ENCODE measurements around the gene NALCN.
"Not testable (repeated sequence)": the region's sequence is repeated elsewhere in the genome, so short reads cannot be mapped to it uniquely, and the experiment has no call there.

NALCN gene

GRCh38 chr13:101331731-101332130 lies 84.6 kb downstream of the NALCN start:
- DNase-seq: no peak

GRCh38 chr13:101327871-101328270 lies 88.4 kb downstream of the NALCN start:
- no peak for DNase-seq

- no peak for DNase-seq
These were observed 89.6 kb downstream of the NALCN start for GRCh38 chr13:101326710-101327109.

- no peak for DNase-seq
These were observed 90.9 kb downstream of the NALCN start for GRCh38 chr13:101325423-101325822.

- no peak for DNase-seq
These were observed 92.7 kb downstream of the NALCN start for GRCh38 chr13:101323601-101324000.

GRCh38 chr13:101317986-101318523 lies 98.3 kb downstream of the NALCN start:
- no peak for DNase-seq

- DNase-seq: not testable (repeated sequence)
These were observed 102.8 kb downstream of the NALCN start for GRCh38 chr13:101313479-101313878.

- DNase-seq: no peak
These were observed 107.2 kb downstream of the NALCN start for GRCh38 chr13:101309014-101309619.

GRCh38 chr13:101308247-101309013 lies 107.9 kb downstream of the NALCN start:
- DNase-seq: no peak

- no peak for DNase-seq
These were observed 109.1 kb downstream of the NALCN start for GRCh38 chr13:101307181-101307701.

GRCh38 chr13:101306773-101307172 lies 109.5 kb downstream of the NALCN start:
- DNase-seq: no peak

- no peak for DNase-seq
These were observed 110.3 kb downstream of the NALCN start for GRCh38 chr13:101305981-101306411.

- DNase-seq: no peak
These were observed 112.8 kb downstream of the NALCN start for GRCh38 chr13:101303521-101303920.

- no peak for DNase-seq
These were observed 115.3 kb downstream of the NALCN start for GRCh38 chr13:101301053-101301452.

- DNase-seq: no peak
These were observed 115.8 kb downstream of the NALCN start for GRCh38 chr13:101300531-101300930.

GRCh38 chr13:101298517-101298916 lies 117.8 kb downstream of the NALCN start:
- no peak for DNase-seq

- no peak for DNase-seq
These were observed 118.5 kb downstream of the NALCN start for GRCh38 chr13:101297794-101298193.

- DNase-seq: no peak
These were observed 123.6 kb downstream of the NALCN start for GRCh38 chr13:101292711-101293110.

GRCh38 chr13:101291646-101292515 lies 124.4 kb downstream of the NALCN start:
- no peak for DNase-seq

GRCh38 chr13:101291206-101291605 lies 125.1 kb downstream of the NALCN start:
- DNase-seq: no peak

- DNase-seq: no peak
These were observed 126.5 kb downstream of the NALCN start for GRCh38 chr13:101289764-101290163.

- DNase-seq: no peak
These were observed 132.5 kb downstream of the NALCN start for GRCh38 chr13:101283782-101284181.

- no peak for DNase-seq
These were observed 143.4 kb downstream of the NALCN start for GRCh38 chr13:101272886-101273285.

All from GOT3 (cell line).